ENCODE results near the gene ST6GALNAC2. TPM values are rescaled to one million over a fixed set of nuclear protein-coding genes. Genes with fewer than 3 reads are reported as not detected.

The ST6GALNAC2 gene
- total RNA-seq, 4 donors from 2014 or later: 15.2 to 39.9 (median 29.5) TPM

- Histone ChIP-seq H3K9me3 (no peaks in the 10 kb centered on the region), H3K27me3 (peaks cover 0 to 6% (median 0%) of the 10 kb centered on the region in 4 donors), H3K36me3 (no peaks in the 10 kb centered on the region), H3K27ac (peak overlapping the region; percentile 9 to 74 (median 54)), H3K4me3 (no peak overlapping the region), H3K4me1 (peaks cover 22 to 72% (median 32%) of the 10 kb centered on the region in 3 donors)
- 52% methylated on average over 7 to 9 of the region's 12 CpGs for WGBS, 2 donors
- intact Hi-C loops (cut with DNase I): no loop called here
- DNase-seq: no peak
- TF ChIP-seq CTCF (IDR thresholded peaks at IDR 0.05): no peak
- no peak for TF ChIP-seq POLR2A (IDR thresholded peaks at IDR 0.05)
These were observed 11.7 kb upstream of the ST6GALNAC2 start for GRCh38 chr17:76597156-76598003.

- Histone ChIP-seq H3K4me1 (peaks cover 10 to 46% (median 12%) of the 10 kb centered on the region in 3 donors), H3K27me3 (peaks cover 0 to 7% (median 0%) of the 10 kb centered on the region in 4 donors), H3K36me3 (no peaks in the 10 kb centered on the region), H3K27ac (no peak overlapping the region), H3K4me3 (no peak overlapping the region), H3K9me3 (no peaks in the 10 kb centered on the region)
- no peak for DNase-seq
- intact Hi-C loops (cut with DNase I): no loop called here
- WGBS, 2 donors: 69 to 73% methylated on average over 3 of the region's 3 CpGs
- TF ChIP-seq POLR2A (IDR thresholded peaks at IDR 0.05) (no peak), CTCF (IDR thresholded peaks at IDR 0.05) (no peak)
These were observed 9.0 kb upstream of the ST6GALNAC2 start for GRCh38 chr17:76594690-76595089.

- H3K27me3 ChIP-seq: peaks cover 0 to 14% (median 0%) of the 10 kb centered on the region in 4 donors
- H3K4me3 ChIP-seq: no peak overlapping the region
- H3K9me3 ChIP-seq: no peaks in the 10 kb centered on the region
- WGBS, 2 donors: 65 to 69% methylated on average over 4 of the region's 4 CpGs
- TF ChIP-seq CTCF (IDR thresholded peaks at IDR 0.05): no peak
- no peak for DNase-seq
- H3K27ac ChIP-seq: no peak overlapping the region
- H3K36me3 ChIP-seq: no peaks in the 10 kb centered on the region
- intact Hi-C loops (cut with DNase I): no loop called here
- H3K4me1 ChIP-seq: peaks cover 8 to 39% (median 9%) of the 10 kb centered on the region in 3 donors
These were observed 8.3 kb upstream of the ST6GALNAC2 start for GRCh38 chr17:76593959-76594358.

- H3K36me3 ChIP-seq: no peaks in the 10 kb centered on the region
- H3K4me3 ChIP-seq: no peak overlapping the region
- no peak for DNase-seq
- peaks cover 4 to 33% (median 9%) of the 10 kb centered on the region in 3 donors for H3K4me1 ChIP-seq
- peaks cover 0 to 17% (median 0%) of the 10 kb centered on the region in 4 donors for H3K27me3 ChIP-seq
- H3K9me3 ChIP-seq: no peaks in the 10 kb centered on the region
- no peak for TF ChIP-seq POLR2A (IDR thresholded peaks at IDR 0.05)
- TF ChIP-seq CTCF (IDR thresholded peaks at IDR 0.05): peak in 4 of 6 experiments; percentile 7 to 56 (median 28)
- WGBS, 2 donors: 47 to 58% methylated on average over 8 of the region's 8 CpGs
- intact Hi-C loops (cut with DNase I): no loop called here
- peak overlapping the region in 1 of 4 donors; percentile 9 for H3K27ac ChIP-seq
These were observed 7.7 kb upstream of the ST6GALNAC2 start for GRCh38 chr17:76593384-76593826.

GRCh38 chr17:76588182-76588581 lies 2.5 kb upstream of the ST6GALNAC2 start:
- intact Hi-C loops (cut with DNase I): no loop called here
- TF ChIP-seq CTCF (IDR thresholded peaks at IDR 0.05) (no peak), POLR2A (IDR thresholded peaks at IDR 0.05) (no peak)
- no peak for DNase-seq
- Histone ChIP-seq H3K4me3 (no peak overlapping the region), H3K9me3 (no peaks in the 10 kb centered on the region), H3K27me3 (peaks cover 0 to 44% (median 0%) of the 10 kb centered on the region in 4 donors), H3K27ac (no peak overlapping the region), H3K36me3 (no peaks in the 10 kb centered on the region), H3K4me1 (peaks cover 16 to 46% (median 17%) of the 10 kb centered on the region in 3 donors)
